ENCODE results near the gene CASP9.
"Not testable (repeated sequence)": the region's sequence is repeated elsewhere in the genome, so short reads cannot be mapped to it uniquely, and the experiment has no call there.

DNA sequence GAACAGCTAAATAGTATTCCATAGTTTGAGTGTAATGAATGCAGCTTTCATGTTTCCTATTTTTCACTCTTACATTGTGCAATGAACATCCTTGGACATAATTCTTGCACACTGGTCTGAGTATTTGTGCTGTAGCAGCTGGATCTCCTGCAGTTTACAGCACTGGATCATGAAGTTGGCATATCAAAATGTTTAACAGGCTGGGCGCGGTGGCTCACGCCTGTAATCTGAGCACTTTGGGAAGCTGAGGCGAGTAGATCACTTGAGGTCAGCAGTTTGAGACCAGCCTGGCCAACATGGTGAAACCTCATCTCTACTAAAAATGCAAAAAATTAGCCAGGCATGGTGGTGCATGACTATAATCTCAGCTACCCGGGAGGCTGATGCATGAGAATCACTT is 52.9 kb downstream of the CASP9 start:
- TF ChIP-seq, protein P1, sequence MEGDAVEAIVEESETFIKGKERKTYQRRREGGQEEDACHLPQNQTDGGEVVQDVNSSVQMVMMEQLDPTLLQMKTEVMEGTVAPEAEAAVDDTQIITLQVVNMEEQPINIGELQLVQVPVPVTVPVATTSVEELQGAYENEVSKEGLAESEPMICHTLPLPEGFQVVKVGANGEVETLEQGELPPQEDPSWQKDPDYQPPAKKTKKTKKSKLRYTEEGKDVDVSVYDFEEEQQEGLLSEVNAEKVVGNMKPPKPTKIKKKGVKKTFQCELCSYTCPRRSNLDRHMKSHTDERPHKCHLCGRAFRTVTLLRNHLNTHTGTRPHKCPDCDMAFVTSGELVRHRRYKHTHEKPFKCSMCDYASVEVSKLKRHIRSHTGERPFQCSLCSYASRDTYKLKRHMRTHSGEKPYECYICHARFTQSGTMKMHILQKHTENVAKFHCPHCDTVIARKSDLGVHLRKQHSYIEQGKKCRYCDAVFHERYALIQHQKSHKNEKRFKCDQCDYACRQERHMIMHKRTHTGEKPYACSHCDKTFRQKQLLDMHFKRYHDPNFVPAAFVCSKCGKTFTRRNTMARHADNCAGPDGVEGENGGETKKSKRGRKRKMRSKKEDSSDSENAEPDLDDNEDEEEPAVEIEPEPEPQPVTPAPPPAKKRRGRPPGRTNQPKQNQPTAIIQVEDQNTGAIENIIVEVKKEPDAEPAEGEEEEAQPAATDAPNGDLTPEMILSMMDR (IDR thresholded peaks at IDR 0.05): not testable (repeated sequence)
- not testable (repeated sequence) for TF ChIP-seq POLR2A (IDR thresholded peaks at IDR 0.05)
